HCT116 (cell line): Measurements from ENCODE around the gene KSR1. TPM values are rescaled to one million over a fixed set of nuclear protein-coding genes. Genes with fewer than 3 reads are reported as not detected.

Source experiments
- ATAC-seq: fragments of 200-7000 bp; cut with Tn5 transposase; 2 replicates; pipeline ENCODE4 v1.9.1; 2020; ENCODE audit warnings: mild to moderate bottlenecking, moderate library complexity
- BruUV-seq: library from RNA; stranded (reverse); fragments of 400-500 nt; replicated peaks from 2 replicates; lab custom pipeline; 2021; lab: Mats Ljungman, UMichigan
- CTCF ChIA-PET: fragments of 300-600 bp; sonication (Branson Sonifier 250); formaldehyde crosslinking; loops from one replicate; lab custom pipeline; 2021; ENCODE audit warnings: antibody characterized with exemption; lab: Charles Lee
- POLR2A ChIA-PET: fragments of 300-600, 350-600 bp; sonication (Branson Sonifier 250); formaldehyde crosslinking; loops from one replicate; lab custom pipeline; 2021; ENCODE audit warnings: antibody characterized with exemption; lab: Charles Lee
- RAD21 ChIA-PET, 2 experiments: fragments of 300-600 bp; sonication (Branson Sonifier 250); formaldehyde crosslinking; loops; one replicate each; lab custom pipeline; 2023; ENCODE audit warnings: low total read pairs in 2 of 2; ENCODE audit not compliant: uncharacterized antibody in 2 of 2, unreplicated experiment in 2 of 2, low non-redundant PET in 1 of 2; lab: Charles Lee
- DNase-seq: peaks from one replicate; pipeline ENCODE4 v3.0.0-alpha.2; 2010; ENCODE audit warnings: low read depth, low spot score
- H2AFZ ChIP-seq: fragments of 200-600 bp; shearing (Covaris generic), sonication (generic); 2 replicates; pipeline ENCODE4 v1.6.1; 2017; ENCODE audit warnings: low read depth, mixed run types, mixed read lengths, antibody characterized with exemption, low read length; ENCODE audit not compliant: poor library complexity, severe bottlenecking
- H3K27ac ChIP-seq: 2 replicates; pipeline ENCODE4 v1.5.1; 2012; ENCODE audit warnings: low read depth, low read length
- H3K27me3 ChIP-seq: fragments of 200-600 bp; sonication (generic); 2 replicates; pipeline ENCODE4 v1.6.1; 2016; ENCODE audit warnings: mixed run types, low read length, mixed read lengths; ENCODE audit not compliant: insufficient read depth
- H3K36me3 ChIP-seq, 2 experiments: fragments of 200-500 bp in 1 of 2; fragments of 200-600 bp in 1 of 2; sonication (Bioruptor generic) in 1 of 2; sonication (generic) in 1 of 2; 2 replicates each; pipeline versions ENCODE4 v1.5.1 to v1.6.1; 2014 to 2016; ENCODE audit warnings: low read length in 2 of 2, inconsistent platforms in 1 of 2, mixed read lengths in 1 of 2, mixed run types in 1 of 2; ENCODE audit not compliant: insufficient read depth in 2 of 2, control insufficient read depth in 1 of 2
- H3K4me1 ChIP-seq, 2 experiments: fragments of 200-600 bp in 1 of 2; sonication (generic) in 1 of 2; 2 replicates each; pipeline versions ENCODE4 v1.5.1 to v1.6.1; 2012 to 2017; ENCODE audit warnings: low read length in 2 of 2, inconsistent platforms in 1 of 2, mild to moderate bottlenecking in 1 of 2, mixed read lengths in 1 of 2, mixed run types in 1 of 2, moderate library complexity in 1 of 2; ENCODE audit not compliant: insufficient read depth in 2 of 2, control insufficient read depth in 1 of 2
- H3K4me2 ChIP-seq: fragments of 200-600 bp; sonication (generic); 2 replicates; pipeline ENCODE4 v1.6.1; 2017; ENCODE audit warnings: mixed run types, low read length, mixed read lengths
- H3K4me3 ChIP-seq, 2 experiments: fragments of 200-600 bp in 1 of 2; sonication (generic) in 1 of 2; replicated peaks in 1 of 2; 2 replicates each; pipeline ENCODE4 v1.5.1; 2011 to 2016; ENCODE audit warnings: low read length in 2 of 2, control low read depth in 1 of 2, low read depth in 1 of 2, mild to moderate bottlenecking in 1 of 2, mixed read lengths in 1 of 2, mixed run types in 1 of 2
- H3K79me2 ChIP-seq: fragments of 200-600 bp; sonication (generic); 2 replicates; pipeline ENCODE4 v1.6.1; 2017; ENCODE audit warnings: mild to moderate bottlenecking, mixed run types, low read length, moderate library complexity, mixed read lengths; ENCODE audit not compliant: insufficient read depth
- H3K9ac ChIP-seq: fragments of 200-600 bp; sonication (generic); 2 replicates; pipeline ENCODE4 v1.6.1; 2016; ENCODE audit warnings: low read length, mixed read lengths
- H3K9me2 ChIP-seq: fragments of 200-600 bp; sonication (generic), shearing (Covaris generic); 2 replicates; pipeline ENCODE4 v1.6.1; 2017; ENCODE audit warnings: mixed run types, mild to moderate bottlenecking, moderate library complexity; ENCODE audit not compliant: insufficient read depth
- H3K9me3 ChIP-seq, 2 experiments: fragments of 200-500 bp in 1 of 2; fragments of 200-600 bp in 1 of 2; sonication (Bioruptor generic) in 1 of 2; sonication (generic) in 1 of 2; 2 replicates each; pipeline ENCODE4 v1.6.1; 2014 to 2017; ENCODE audit warnings: low read length in 2 of 2, mixed read lengths in 2 of 2, inconsistent platforms in 1 of 2, low read depth in 1 of 2, mild to moderate bottlenecking in 1 of 2, mixed run types in 1 of 2, moderate library complexity in 1 of 2; ENCODE audit not compliant: control insufficient read depth in 1 of 2, insufficient read depth in 1 of 2
- H4K20me1 ChIP-seq: fragments of 200-600 bp; sonication (generic), shearing (Covaris generic); 2 replicates; pipeline ENCODE4 v1.6.1; 2017; ENCODE audit warnings: mixed run types, mild to moderate bottlenecking, moderate library complexity; ENCODE audit not compliant: insufficient read depth
- CTCF ChIP-seq, 3 experiments: fragments of 200-600 bp in 1 of 3; sonication (generic) in 1 of 3; IDR thresholded peaks in 2 of 3; conservative IDR thresholded peaks in 1 of 3; 2 replicates each; pipeline ENCODE4 v1.5.1; 2012 to 2017; ENCODE audit warnings: low read depth in 2 of 3, low read length in 2 of 3, antibody characterized with exemption in 1 of 3, borderline replicate concordance in 1 of 3, control low read depth in 1 of 3, mild to moderate bottlenecking in 1 of 3, mixed read lengths in 1 of 3, mixed run types in 1 of 3, moderate library complexity in 1 of 3; ENCODE audit not compliant: insufficient read depth in 1 of 3
- ELF1 ChIP-seq: IDR thresholded peaks from 2 replicates; pipeline ENCODE4 v1.6.1; 2012; ENCODE audit warnings: low read depth, borderline replicate concordance
- EZH2 ChIP-seq: fragments of 200-600 bp; sonication (generic); IDR thresholded peaks from 2 replicates; pipeline ENCODE4 v1.6.1; 2017; ENCODE audit warnings: antibody characterized with exemption, mixed run types
- FOSL1 ChIP-seq: IDR thresholded peaks from 2 replicates; pipeline ENCODE4 v1.6.1; 2012; ENCODE audit warnings: low read depth
- SIN3A ChIP-seq: IDR thresholded peaks from 2 replicates; pipeline ENCODE4 v1.6.1; 2012; ENCODE audit warnings: low read depth
- SP1 ChIP-seq: IDR thresholded peaks from 2 replicates; pipeline ENCODE4 v1.6.1; 2012; ENCODE audit warnings: low read depth
- YY1 ChIP-seq: IDR thresholded peaks from 2 replicates; pipeline ENCODE4 v1.6.1; 2011; ENCODE audit warnings: low read length, low read depth, moderate library complexity, mild to moderate bottlenecking; ENCODE audit not compliant: insufficient replicate concordance; ENCODE audit errors: extremely low read depth
- ZBTB33 ChIP-seq: IDR thresholded peaks from 2 replicates; pipeline ENCODE4 v1.6.1; 2011; ENCODE audit warnings: mild to moderate bottlenecking, low read length, moderate library complexity; ENCODE audit not compliant: insufficient replicate concordance; ENCODE audit errors: extremely low read depth
- ZFX ChIP-seq: fragments of 450-650 bp; IDR thresholded peaks from 2 replicates; pipeline ENCODE4 v1.6.1; 2017
- intact Hi-C: fragments of 100-400 bp; cut with micrococcal nuclease; formaldehyde crosslinking; loops from 2 replicates; pipeline ENCODE4 v1.10.0; 2022
- total RNA-seq: library from RNA; stranded (reverse); gene quantifications from one replicate; pipeline ENCODE4 v1.2.1, GENCODE V29; 2021; ENCODE audit not compliant: unreplicated experiment

Gene KSR1
- total RNA-seq, 1 experiment from 2014 or later, result 16.5 TPM

- no peak overlapping the region for H3K4me2 ChIP-seq
- ATAC-seq (no peak), DNase-seq (no peak)
- no peaks in the 10 kb centered on the region for H3K9me3 ChIP-seq
- ChIA-PET CTCF (interaction anchor here (1.1 kb wide), 1 partner anchor 154 kb away, joined by 3 read pairs; no protein-coding TSS in a partner anchor), POLR2A (no interaction called here), RAD21 (no interaction called here)
- no peaks in the 10 kb centered on the region for H3K27me3 ChIP-seq
- intact Hi-C loops, result no loop called here
- H3K27ac ChIP-seq, result no peak overlapping the region
- no peaks in the 10 kb centered on the region for H4K20me1 ChIP-seq
- TF ChIP-seq ZBTB33 (no peak), ELF1 (no peak), SP1 (no peak), YY1 (no peak), SIN3A (no peak), CTCF (IDR thresholded peaks at IDR 0.05 in 2 of 3, conservative IDR thresholded peaks at IDR 0.05 in 1 of 3; ENCODE audit: borderline replicate concordance in 1 of 3, insufficient read depth in 1 of 3, low read depth in 2 of 3, low read length in 2 of 3) (no peak), FOSL1 (no peak), EZH2 (no peak), ZFX (no peak)
- H3K79me2 ChIP-seq, result no peaks in the 10 kb centered on the region
- peaks cover 0 to 4% of the 10 kb centered on the region in 2 experiments; a peak in 1 of 4 replicates for H3K4me1 ChIP-seq
- H2AFZ ChIP-seq, result no peak overlapping the region
- no TSS peak for BruUV-seq
- no peak overlapping the region for H3K4me3 ChIP-seq
- no peak overlapping the region for H3K9ac ChIP-seq
- H3K36me3 ChIP-seq, result no peaks in the 10 kb centered on the region
- H3K9me2 ChIP-seq, result no peaks in the 10 kb centered on the region
These were observed 10.3 kb upstream of the KSR1 start for GRCh38 chr17:27445971-27446370.
